Prostate gland (tissue), 2 donors: ENCODE data around the gene ZKSCAN5. TPM values are rescaled to one million over a fixed set of nuclear protein-coding genes. Genes with fewer than 3 reads are reported as not detected.
"Not testable (repeated sequence)": the region's sequence is repeated elsewhere in the genome, so short reads cannot be mapped to it uniquely, and the experiment has no call there.

ENCODE experiments used
- DNase-seq: peaks from one replicate; pipeline ENCODE4 v3.0.0-alpha.2; 2019; ENCODE audit warnings: low spot score
- H3K27ac ChIP-seq, 2 donors: fragments of 200-600 bp; sonication (generic); 2 replicates each; pipeline ENCODE4 v1.5.1; 2017 to 2019
- H3K27me3 ChIP-seq: fragments of 200-600 bp; sonication (generic); replicated peaks from 2 replicates; pipeline ENCODE4 v1.5.1; 2019; ENCODE audit not compliant: insufficient read depth
- H3K36me3 ChIP-seq, 2 donors: fragments of 200-600 bp; sonication (generic); 1 replicate in 1 of 2; 2 replicates in 1 of 2; pipeline versions ENCODE4 v1.5.1 to v1.8.1; 2017 to 2019
- H3K4me1 ChIP-seq: fragments of 200-600 bp; sonication (generic); replicated peaks from 2 replicates; pipeline ENCODE4 v1.5.1; 2019
- H3K4me3 ChIP-seq, 2 donors: fragments of 200-600 bp; sonication (generic); 2 replicates each; pipeline ENCODE4 v1.5.1; 2017 to 2019
- H3K9me3 ChIP-seq: fragments of 200-600 bp; sonication (generic); 2 replicates; pipeline ENCODE4 v1.5.1; 2017
- POLR2A ChIP-seq: fragments of 450-650 bp; IDR thresholded peaks from one replicate; pipeline ENCODE4 v1.6.1; 2016; ENCODE audit warnings: antibody characterized with exemption, mild to moderate bottlenecking
- POLR2AphosphoS5 ChIP-seq: sonication (generic); formaldehyde crosslinking; IDR thresholded peaks from one replicate; pipeline ENCODE4 v1.6.1; 2017; ENCODE audit warnings: antibody characterized with exemption
- WGBS: methylation state at CpG from one replicate; pipeline ENCODE4 v1.1.5; 2018; 5-methylcytosine and 5-hydroxymethylcytosine counted together
- intact Hi-C: fragments of 100-400 bp; cut with DNase I; formaldehyde crosslinking; loops from one replicate; pipeline ENCODE4 v1.14.2; 2022
- total RNA-seq, 2 donors: library from RNA; depleted of rRNA; stranded (reverse); fragments of >200 nt; gene quantifications; one replicate each; pipeline ENCODE4 v1.1.0, GENCODE V29; 2016
- TF ChIP-seq, protein P1 (sequence below), 4 experiments: fragments of 200-600 bp in 2 of 4; fragments of 450-650 bp in 2 of 4; sonication (generic) in 2 of 4; IDR thresholded peaks; 1 replicate in 3 of 4; 2 replicates in 1 of 4; pipeline ENCODE4 v1.5.1; 2016 to 2019; ENCODE audit warnings: antibody characterized with exemption in 4 of 4, mild to moderate bottlenecking in 2 of 4, moderate library complexity in 2 of 4

The ZKSCAN5 gene
- total RNA-seq, 2 donors from 2014 or later = 7.8 to 13.2 TPM

DNA sequence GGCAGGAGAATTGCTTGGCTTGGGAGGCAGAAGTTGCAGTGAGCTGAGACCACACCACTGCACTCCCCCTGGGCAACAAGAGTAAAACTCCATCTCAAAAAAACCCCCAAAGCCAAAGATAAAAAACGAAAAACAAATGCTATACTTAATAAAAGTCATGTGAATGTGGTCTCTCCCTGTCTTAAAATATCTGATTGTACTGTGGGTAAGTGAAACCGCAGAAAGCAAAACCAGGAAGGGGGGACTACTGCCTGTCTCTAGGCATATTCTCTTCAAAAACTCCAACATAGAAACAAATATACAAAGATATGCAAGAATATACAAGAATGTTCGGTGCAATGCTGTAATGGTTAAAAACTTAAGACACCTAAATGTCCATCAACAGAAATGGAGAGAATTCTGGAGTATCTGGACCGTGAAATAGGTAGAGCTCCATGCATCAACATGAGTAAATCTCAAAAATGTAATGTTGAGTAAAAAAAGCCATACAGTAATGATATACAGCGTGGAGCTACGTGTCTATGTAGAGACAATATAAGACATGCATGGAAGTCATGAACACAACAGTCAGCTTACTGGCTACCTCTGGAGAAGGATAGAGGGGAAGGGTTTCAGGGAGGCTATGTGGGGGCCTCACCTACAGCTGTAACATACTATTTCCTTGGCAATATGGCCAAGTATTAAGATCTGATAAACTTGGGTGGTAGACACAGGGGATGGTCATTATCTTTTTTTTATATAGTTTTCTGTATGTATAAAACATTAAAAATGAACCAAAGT lies 6.5 kb upstream of the ZKSCAN5 start:
- peaks cover 13 to 24% of the 10 kb centered on the region in 2 donors for H3K36me3 ChIP-seq
- H3K27ac ChIP-seq = no peak overlapping the region

DNA sequence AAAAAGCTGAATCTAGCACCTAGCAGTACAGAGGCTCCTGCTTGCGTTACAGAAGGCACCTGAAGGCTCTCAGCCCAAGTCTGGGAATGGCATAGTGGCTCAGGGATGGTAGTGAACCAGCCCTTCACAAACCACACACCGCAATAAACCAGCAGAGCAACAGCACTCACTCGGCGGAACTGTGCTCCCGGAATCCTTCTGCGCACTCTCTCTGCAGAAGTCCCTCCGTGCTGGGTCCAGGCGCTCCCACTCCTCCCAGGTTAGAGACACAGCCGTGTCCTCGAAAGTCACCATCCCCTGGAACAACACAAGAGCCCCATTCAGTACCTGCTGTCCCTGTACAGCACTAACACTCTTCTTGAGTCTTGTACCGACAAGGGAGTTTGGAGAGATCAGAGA lies 5.9 kb upstream of the ZKSCAN5 start:
- Histone ChIP-seq H3K27ac (peak overlapping the region in 1 of 2 donors; percentile 96), H3K4me3 (peak overlapping the region; percentile 85 to 90), H3K27me3 (no peaks in the 10 kb centered on the region), H3K36me3 (peaks cover 9 to 18% of the 10 kb centered on the region in 2 donors), H3K9me3 (no peaks in the 10 kb centered on the region), H3K4me1 (peaks cover 4% of the 10 kb centered on the region)
- WGBS = 70% methylated on average over 11 of the region's 11 CpGs
- intact Hi-C loops = no loop called here
- DNase-seq = no peak
- TF ChIP-seq POLR2A = no peak
- TF ChIP-seq, protein P1, sequence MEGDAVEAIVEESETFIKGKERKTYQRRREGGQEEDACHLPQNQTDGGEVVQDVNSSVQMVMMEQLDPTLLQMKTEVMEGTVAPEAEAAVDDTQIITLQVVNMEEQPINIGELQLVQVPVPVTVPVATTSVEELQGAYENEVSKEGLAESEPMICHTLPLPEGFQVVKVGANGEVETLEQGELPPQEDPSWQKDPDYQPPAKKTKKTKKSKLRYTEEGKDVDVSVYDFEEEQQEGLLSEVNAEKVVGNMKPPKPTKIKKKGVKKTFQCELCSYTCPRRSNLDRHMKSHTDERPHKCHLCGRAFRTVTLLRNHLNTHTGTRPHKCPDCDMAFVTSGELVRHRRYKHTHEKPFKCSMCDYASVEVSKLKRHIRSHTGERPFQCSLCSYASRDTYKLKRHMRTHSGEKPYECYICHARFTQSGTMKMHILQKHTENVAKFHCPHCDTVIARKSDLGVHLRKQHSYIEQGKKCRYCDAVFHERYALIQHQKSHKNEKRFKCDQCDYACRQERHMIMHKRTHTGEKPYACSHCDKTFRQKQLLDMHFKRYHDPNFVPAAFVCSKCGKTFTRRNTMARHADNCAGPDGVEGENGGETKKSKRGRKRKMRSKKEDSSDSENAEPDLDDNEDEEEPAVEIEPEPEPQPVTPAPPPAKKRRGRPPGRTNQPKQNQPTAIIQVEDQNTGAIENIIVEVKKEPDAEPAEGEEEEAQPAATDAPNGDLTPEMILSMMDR (IDR thresholded peaks at IDR 0.05) = no peak

More for the DNA sequence above, 6.5 kb upstream of the ZKSCAN5 start:
- TF ChIP-seq POLR2A = no peak
- 75% methylated on average over 6 of the region's 6 CpGs for WGBS
- DNase-seq = no peak
- Histone ChIP-seq H3K4me3 (peak overlapping the region; percentile 85 to 90), H3K9me3 (no peaks in the 10 kb centered on the region), H3K4me1 (peaks cover 4% of the 10 kb centered on the region), H3K27me3 (no peaks in the 10 kb centered on the region)
- intact Hi-C loops = no loop called here

DNA sequence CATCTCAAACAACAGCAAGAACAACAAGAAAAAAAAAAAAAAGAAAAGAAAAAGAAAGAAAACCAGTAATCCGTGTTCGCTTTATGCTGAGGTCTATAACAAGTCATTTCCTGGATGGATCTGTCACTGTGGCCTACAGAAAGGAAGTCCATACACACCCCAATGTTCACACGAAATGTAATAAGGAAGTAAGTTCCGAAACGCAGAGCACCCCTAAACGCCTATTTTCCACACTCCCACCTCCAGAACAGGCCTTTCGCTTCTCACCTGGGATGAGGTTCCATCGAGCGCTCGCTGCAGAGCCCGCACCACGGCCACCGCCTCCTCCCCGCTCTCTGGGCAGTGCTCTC lies 5.1 kb upstream of the ZKSCAN5 start:
- peaks cover 4% of the 10 kb centered on the region for H3K4me1 ChIP-seq
- no peaks in the 10 kb centered on the region for H3K27me3 ChIP-seq
- intact Hi-C loops = no loop called here
- H3K36me3 ChIP-seq = peaks cover 1 to 10% of the 10 kb centered on the region in 2 donors
- no peaks in the 10 kb centered on the region for H3K9me3 ChIP-seq
- TF ChIP-seq, protein P1 (IDR thresholded peaks at IDR 0.05) = no peak
- TF ChIP-seq POLR2AphosphoS5 (no peak), POLR2A (no peak)
- H3K4me3 ChIP-seq = peak overlapping the region; percentile 85 to 90
- DNase-seq = no peak
- WGBS = under 1% methylated on average over 14 of the region's 14 CpGs
- peak overlapping the region; percentile 96 for H3K27ac ChIP-seq

DNA sequence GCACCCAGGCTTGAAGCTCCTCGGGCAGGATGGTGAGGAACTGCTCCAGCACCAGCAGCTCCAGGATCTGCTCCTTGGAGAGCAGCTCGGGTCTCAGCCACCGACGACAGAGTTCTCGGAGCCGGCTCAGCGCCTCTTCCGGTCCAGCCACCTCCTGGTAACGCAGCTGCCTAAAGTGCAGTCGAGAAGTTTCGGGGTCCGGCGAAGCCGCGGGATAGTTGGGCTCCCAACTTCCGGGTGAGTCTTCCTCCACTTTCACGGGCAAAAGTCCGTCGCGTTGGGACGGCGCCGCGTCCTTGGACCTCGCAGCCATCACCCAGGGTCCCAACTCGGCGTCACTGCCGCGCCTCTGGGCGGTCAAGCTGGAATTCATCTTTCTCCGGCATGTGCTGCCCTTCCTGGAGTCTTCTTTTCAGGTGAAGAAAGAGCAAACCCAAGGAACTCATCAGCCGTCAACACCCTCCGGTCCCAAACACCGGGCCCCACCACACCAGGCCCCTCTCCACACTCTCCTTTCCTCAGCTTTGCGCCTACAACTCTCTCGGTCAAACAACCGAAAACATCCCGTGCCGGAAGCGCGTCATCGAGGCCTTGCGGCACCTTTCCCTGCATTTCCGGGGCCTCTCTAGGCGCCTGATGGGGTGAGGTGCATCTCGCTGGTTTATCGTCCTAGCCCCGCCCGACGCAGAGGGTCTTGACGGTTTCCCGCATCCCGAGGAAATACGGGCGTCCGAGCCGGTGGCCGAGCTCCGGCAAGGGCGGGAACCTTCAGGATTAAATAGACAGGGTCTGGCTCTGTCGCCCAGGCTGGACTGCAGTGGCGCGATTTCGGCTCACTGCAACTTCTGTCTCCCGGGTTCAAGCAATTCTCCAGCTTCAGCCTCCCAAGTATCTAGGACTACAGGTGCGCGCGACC lies 4.5 kb upstream of the ZKSCAN5 start, which contains the start of gene ZNF394:
ZNF394 (minus strand) TSS at position 561 of the 916 bp plus-strand sequence; CDS start at position 373, 188 bp downstream.
- H3K4me3 ChIP-seq = peak within 1 kb of the TSS; percentile 85 to 90
- intact Hi-C loops = loop anchor here (5.0 kb wide), 1 partner anchor 52 kb away; the partner anchor contains the start of gene FAM200A
- TF ChIP-seq POLR2AphosphoS5 (peak; percentile 99), POLR2A (peak; percentile 68)
- TF ChIP-seq, protein P1 (IDR thresholded peaks at IDR 0.05) = peak in 1 of 4 experiments; percentile 19
- no peaks in the 10 kb centered on the region for H3K27me3 ChIP-seq
- DNase-seq = peak; percentile 92
- H3K4me1 ChIP-seq = peaks cover 4% of the 10 kb centered on the region
- under 1% methylated on average over 68 of the region's 68 CpGs for WGBS
- peaks cover 0 to 5% of the 10 kb centered on the region in 2 donors for H3K36me3 ChIP-seq
- peak within 1 kb of the TSS; percentile 96 for H3K27ac ChIP-seq
- no peaks in the 10 kb centered on the region for H3K9me3 ChIP-seq

DNA sequence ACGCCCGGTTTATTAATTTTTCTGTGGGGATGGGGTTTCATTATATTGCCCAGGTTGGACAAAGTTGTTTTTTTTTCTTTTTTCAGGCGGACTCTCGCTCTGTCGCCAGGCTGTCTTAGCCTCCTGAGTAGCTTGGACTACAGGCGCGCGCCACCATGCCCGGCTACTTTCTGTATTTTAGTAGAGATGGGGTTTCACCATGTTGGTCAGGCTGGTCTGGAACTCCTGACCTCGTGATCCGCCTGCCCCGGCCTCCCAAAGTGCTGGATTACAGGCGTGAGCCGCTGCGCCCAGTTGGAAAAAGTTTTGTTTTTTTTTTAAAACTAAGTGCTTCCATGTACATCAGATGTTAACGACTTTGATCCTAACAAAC lies 3.8 kb upstream of the ZKSCAN5 start:
- Histone ChIP-seq H3K27me3 (no peaks in the 10 kb centered on the region), H3K4me3 (peak overlapping the region; percentile 85 to 90), H3K27ac (peak overlapping the region; percentile 96), H3K36me3 (peaks cover 0 to 5% of the 10 kb centered on the region in 2 donors), H3K9me3 (no peaks in the 10 kb centered on the region), H3K4me1 (peaks cover 5% of the 10 kb centered on the region)
- no peak for DNase-seq
- 51% methylated on average over 16 of the region's 16 CpGs for WGBS
- intact Hi-C loops = loop anchor here (5.0 kb wide), 1 partner anchor 52 kb away; the partner anchor contains the start of gene FAM200A
- TF ChIP-seq POLR2A (no peak), POLR2AphosphoS5 (no peak)
- TF ChIP-seq, protein P1 (IDR thresholded peaks at IDR 0.05) = no peak

DNA sequence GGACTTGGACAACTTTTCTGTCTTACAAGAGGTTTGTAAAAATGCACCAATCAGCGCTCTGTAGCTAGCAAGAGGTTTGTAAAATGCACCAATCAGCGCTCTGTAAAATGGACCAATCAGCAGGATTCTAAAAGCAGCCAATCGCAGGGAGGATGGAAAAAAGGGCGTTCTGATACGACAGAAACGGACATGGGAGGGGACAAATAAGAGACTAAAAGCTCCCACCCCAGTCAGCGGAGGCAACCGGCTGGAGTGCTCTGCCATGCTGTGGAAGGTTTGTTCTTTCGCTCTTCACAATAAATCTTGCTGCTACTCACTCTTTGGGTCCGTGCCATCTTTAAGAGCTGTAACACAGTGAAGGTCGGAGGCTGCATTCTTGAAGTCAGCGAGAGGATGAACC lies 3.2 kb upstream of the ZKSCAN5 start:
- intact Hi-C loops = loop anchor here (5.0 kb wide), 1 partner anchor 51 kb away; the partner anchor contains the start of gene FAM200A
- WGBS = 95% methylated on average over 12 of the region's 12 CpGs
- H3K36me3 ChIP-seq, H3K4me3 ChIP-seq, H3K27ac ChIP-seq, H3K27me3 ChIP-seq, DNase-seq, H3K9me3 ChIP-seq: not testable (repeated sequence)
- H3K4me1 ChIP-seq = peaks cover 11% of the 10 kb centered on the region
